ENCODE data around the gene AMIGO3.
"Not testable (repeated sequence)": the region's sequence is repeated elsewhere in the genome, so short reads cannot be mapped to it uniquely, and the experiment has no call there.

The AMIGO3 gene, protein sequence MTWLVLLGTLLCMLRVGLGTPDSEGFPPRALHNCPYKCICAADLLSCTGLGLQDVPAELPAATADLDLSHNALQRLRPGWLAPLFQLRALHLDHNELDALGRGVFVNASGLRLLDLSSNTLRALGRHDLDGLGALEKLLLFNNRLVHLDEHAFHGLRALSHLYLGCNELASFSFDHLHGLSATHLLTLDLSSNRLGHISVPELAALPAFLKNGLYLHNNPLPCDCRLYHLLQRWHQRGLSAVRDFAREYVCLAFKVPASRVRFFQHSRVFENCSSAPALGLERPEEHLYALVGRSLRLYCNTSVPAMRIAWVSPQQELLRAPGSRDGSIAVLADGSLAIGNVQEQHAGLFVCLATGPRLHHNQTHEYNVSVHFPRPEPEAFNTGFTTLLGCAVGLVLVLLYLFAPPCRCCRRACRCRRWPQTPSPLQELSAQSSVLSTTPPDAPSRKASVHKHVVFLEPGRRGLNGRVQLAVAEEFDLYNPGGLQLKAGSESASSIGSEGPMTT

DNA sequence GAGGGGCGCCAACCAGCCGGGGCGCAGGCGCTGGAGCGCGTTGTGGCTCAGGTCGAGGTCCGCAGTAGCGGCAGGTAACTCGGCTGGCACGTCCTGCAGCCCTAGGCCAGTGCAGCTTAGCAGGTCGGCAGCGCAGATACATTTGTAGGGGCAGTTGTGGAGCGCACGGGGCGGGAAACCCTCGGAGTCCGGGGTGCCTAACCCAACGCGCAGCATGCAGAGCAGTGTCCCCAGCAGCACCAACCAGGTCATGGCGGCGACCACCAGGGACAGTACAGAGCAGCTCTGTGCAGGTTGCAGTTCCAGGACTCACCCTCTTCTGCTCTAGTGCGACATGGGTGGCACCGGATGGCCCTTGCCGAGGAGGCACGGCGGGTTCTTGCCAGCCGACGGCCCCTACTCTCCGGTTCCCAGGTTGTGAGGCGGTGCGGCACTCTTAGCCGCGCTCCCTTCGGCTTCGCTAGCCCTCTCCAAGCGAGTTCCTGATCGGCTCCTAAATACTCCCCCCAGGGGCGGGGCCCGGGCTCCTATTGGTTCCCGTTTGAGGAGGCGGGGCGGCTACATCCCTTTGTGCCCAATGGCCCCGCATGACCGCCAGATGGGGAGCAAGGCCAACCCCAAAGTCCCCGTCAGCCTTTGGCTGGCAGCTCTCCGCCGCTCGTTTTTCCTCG lies at the start of gene AMIGO3:
Gene AMIGO3, minus strand, starts transcription at position 471 of the 671 bp plus-strand sequence. Its CDS starts 219 bp downstream, at position 252.
- peak; percentile 84 for DNase-seq

DNA sequence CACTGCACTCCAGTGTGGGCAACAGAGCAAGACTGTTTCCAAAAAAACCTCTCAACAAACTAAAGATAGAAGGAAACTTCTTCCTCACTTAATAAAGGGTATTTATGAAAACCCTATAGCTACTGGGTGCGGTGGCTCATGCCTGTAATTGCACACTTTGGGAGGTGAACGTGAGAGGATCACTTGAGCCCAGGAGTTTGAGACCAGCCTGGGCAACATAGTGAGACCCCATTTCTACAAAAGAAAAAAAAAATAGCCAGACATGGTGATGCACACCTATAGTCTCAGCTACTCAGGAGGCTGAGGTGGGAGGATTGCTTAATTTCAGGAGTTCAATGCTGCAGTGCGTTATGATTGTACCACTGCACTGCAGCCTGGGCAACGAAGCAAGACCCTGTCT lies 44.5 kb upstream of the AMIGO3 start:
- DNase-seq = no peak

DNA sequence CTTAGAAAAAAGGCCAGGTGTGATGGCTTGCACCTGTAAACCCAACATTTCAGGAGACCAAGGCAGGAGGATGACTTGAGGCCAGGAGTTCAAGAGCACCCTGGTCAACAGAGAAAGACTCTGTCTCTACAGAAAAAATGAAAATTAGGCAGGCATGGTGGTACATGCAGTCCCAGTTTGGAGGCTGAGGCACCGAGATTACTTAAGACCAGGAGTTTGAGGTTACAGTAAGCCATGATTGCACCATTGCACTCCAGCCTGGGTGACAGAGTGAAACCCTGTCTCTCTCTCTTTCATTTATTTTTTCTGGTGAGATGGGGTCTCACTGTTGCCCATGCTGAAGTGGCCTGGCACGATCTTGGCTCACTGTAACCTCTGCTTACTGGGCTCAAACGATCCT lies 42.2 kb upstream of the AMIGO3 start:
- DNase-seq = no peak

DNA sequence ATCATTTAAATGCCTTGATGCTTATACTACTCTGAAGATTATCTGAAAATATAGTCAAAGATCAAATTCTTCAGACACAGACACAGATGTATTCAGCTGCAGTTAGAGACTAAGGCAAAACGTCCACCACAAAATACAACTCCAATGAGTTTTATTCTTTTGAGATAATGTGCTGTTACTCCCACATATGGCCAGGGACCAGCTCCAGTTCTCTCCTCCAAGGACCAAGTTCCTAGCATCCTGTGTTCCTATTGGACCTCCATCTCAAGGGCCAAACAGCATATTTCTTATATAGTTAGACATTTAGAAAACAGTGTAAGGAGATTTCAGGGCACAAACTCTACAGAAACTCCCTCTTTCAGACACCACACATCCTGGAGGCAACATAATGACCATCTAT lies 39.7 kb upstream of the AMIGO3 start:
- no peak for DNase-seq

DNA sequence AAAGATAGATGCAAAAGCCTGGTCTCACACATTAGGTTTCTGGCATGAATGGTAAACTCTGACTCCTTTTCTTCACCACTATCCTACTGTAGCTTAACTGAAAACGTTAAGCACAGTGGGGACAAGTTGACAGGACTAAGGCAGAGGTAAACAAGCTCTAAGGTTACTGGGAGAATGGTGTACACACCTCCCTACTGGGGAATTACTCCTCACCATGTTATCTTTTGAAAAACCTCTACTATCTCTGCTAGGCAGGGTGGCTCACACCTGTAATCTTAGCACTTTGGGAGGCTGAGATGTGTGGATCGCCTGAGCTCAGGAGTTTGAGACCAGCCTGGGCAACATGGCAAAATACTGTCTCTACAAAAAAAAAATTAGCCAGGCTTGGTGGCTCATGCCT lies 37.7 kb upstream of the AMIGO3 start:
- DNase-seq = no peak

DNA sequence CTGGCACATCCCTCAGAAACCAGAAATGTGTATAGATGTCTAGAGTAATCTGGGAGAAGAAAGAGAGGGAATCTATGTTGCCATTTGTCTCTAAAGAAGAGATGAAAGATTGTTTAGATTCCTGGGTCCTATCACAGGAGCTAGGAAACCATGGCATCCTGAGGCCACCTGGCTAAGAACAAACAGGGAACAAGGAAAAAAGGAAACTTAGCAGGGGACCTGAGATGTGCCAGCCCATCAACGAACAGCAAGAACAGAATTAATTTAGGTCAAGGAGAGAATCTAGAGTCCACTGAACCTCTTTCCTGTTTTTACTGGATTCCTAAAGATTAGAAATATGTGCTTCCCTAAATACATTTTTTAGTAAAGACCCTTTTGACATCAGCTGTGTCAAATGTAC lies 36.6 kb upstream of the AMIGO3 start:
- no peak for DNase-seq

DNA sequence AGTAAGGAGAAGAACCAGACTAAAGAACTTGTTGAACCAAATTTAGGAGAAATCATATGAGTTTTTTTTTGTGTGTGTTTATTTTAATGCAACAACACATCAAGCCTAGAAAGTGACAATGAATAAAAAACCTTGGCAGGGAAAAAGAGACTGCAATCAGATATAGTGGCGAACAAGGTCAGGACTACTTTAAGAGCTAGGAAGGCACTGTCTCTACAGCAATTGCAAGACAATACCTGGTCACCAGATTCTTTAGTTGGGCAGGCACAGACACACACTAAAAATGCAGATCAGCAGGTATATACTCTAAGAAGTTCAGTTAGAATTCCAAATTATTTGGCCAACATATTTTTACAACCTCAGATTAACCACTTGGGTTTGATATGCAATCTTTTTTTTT lies 35.1 kb upstream of the AMIGO3 start:
- DNase-seq = no peak

DNA sequence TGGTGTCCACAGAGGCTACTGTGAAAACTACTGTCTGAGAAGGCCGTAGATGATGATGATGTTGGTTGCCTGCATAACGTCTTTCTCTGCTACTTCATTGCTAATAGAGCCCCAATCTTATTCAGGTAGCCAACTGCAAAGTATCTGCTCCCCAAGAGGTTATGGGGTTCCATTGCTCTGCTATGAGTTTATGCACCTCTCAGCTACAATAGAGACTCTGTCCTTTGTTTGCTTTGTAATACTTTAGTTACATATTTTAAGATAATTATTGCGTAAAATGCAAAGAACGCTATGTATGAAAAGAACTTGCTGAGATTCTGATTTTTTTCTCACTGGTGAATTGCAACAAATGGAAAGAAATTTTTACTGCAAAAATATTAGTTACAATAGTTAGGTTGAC lies 32.0 kb upstream of the AMIGO3 start:
- DNase-seq = no peak

DNA sequence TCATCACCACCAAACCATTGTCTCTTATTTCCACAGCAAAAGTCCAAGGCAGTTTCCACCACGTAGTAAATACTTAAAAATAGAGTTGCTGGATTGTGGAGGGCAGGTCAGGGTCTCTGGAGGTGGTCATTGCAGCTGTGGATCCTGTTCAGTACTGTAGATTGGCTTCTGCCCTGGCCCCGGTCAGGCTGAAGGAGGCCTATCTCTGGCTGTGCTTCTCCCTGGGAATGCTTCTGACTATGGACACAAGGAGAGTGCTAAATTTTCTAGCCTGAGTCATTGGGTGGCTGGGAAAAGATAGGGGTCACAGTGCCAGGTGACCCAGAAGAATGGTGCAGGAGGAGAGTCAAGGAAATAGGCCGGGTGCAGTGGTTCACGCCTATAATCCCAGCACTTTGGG lies 30.6 kb upstream of the AMIGO3 start:
- DNase-seq = no peak

DNA sequence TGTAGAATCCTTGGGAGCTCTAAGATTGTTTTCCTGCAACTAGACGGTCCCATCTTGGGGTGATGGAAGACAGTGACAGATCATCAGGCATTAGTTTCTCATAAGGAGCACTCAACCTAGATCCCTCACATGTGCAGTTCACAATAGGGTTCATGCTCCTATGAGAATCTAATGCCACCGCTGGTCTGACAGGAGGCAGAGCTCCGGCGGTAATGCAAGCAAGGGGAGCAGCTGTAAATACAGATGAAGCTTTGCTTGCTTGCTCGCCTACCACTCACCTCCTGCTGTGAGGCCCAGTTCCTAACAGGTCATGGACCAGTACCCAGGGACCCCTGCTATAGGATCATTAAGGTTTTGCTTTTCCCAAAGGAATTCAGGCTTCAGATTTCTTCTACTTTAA lies 29.4 kb upstream of the AMIGO3 start:
- not testable (repeated sequence) for DNase-seq

DNA sequence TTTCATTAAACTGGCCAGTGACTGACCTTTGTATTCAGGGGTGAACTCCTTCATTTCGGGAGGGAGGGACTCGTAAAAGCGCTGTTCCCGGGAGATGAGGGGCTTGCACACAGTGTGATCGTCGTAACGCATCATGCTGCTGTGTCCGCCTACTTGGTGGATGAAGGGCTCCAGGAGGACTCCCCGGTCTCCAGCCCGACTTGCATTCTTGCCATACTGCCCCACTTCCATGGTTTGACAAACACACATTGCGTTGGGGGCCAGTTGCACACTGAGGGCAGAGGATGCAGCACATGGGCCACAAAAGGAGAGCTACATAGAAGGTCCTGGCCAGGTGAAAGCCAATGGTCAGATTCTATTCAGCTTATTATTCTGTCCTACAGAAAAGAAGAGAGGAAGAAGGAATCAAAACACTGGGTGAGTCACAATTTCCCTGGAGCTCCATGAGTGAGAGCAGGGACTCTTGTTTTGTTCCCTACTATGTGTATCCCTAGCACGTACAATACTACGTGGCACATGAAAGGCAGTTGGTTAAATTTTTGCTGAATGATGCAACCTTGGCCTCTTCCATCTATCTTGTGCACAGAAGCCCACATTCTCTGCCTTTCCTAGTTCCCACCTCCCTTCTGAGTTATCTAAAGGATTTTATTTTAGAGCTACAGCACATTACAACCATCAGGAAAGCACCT lies 28.5 kb upstream of the AMIGO3 start:
- DNase-seq = no peak

DNA sequence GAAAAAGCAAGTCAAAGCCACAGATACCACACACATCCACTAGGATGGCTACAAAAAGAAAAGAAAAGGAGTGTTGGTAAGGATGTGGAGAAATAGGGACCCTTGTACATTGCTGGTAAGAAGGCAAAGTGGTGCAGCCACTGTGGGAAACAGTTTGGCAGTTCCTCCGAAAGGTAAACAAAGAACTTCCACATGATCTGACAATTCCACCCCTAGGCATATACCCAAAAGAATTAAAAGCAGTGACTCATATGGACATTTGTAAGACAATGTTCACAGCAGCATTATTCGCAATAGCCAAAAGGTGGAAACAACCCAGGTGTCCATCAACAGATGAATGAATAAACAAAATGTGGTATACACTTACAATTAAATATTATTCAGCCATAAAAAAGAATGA lies 26.5 kb upstream of the AMIGO3 start:
- no peak for DNase-seq

DNA sequence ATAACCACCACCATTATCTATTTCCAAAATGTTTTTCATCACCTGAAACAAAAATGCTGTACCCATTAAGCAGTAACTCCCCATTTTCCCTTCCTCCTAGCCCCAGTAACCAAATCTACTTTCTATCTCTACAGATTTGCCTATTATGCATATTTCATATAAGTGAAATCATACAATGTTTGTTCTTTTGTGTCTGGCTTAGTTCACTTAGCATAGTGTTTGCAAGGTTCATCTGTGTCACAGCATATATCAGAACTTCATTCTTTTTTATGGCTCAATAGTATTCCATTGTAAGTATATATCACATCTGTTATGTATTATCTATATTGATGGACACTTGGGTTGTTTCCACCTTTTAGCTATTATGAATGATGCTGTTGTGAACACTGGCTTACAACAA lies 20.9 kb upstream of the AMIGO3 start:
- no peak for DNase-seq

DNA sequence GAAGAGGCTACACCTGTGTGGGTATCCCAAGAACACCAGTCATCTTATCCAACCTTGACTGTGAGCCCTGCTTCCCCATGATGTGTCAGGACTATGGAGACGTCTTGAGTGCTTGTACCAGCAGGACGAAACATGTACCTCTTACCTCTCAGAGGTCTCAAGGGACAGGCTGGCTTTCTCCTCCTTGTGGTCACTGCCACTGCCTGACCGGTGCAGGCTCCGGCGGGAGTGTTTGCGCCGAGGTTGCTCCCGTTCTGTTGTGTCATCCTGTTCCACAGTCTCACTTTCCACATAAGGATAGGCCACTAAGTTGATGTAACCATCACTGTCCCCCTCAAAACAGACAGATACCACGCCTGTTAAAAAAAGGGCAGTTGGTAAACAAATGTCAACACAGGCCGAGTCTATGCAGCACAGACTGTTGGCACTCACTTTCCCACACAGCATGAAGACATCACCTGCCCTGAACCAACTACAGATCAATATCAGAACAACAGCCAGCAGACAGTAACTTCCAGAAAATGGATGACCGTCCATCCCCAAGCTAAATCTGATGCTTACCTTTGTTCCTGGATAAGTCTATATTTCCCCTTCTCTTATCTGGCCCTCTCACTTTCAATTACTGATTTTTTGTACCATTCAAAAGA lies 18.7 kb upstream of the AMIGO3 start:
- DNase-seq = no peak

DNA sequence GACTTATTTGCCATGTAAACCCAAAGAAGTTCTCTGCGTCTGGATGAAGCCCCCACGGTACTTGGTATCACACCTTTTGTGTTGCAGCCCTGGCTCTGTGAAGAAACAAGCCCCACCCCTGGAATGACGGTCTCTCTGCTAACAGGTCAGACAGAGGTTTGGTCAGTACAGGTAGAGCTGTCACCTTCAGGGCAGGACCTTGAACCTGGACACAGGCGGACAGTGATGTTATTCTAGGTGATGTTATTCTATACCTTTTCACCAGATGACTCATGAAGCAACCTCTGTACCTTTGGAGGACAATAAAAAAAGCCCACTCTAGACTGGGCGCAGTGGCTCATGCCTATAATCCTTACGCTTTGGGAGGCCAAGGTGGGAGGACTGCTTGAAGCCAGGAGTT lies 15.3 kb upstream of the AMIGO3 start:
- DNase-seq = no peak

DNA sequence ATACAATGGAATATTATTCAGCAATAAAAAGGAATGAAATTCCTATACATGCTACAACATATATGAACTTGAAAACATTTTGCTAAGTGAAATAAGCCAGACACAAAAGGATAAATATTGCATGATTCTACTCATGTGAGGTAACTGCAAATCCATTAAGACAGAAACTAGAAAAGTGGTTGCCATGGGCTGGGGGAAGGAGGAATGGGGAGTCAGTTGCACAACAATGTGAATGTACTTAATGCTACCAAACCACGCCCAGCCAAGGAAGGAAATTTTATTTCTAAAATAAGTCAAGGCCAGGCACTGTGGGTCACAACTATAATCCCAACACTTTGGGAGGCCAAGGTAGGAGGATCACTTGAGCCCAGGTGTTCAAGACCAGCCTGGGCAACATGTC lies 14.1 kb upstream of the AMIGO3 start:
- no peak for DNase-seq

DNA sequence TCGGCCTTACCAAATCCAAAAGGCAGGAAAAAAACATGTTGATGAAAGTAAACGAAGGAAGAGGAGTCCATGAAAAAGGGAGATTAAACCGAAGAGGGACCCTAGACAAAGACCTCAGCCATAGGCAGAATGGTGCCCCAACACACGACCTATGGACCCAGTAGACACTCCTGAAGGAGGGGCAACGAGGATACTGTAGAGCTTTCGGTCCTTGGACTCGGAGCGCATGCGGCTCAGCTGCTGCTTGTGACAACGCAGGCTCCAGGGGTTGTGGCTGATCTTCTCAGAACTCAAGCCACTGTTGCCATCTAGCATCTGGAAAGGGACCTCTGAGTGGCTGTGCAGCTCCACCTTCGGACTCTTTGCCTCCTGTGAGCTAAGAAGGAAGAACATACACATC lies 13.1 kb upstream of the AMIGO3 start:
- no peak for DNase-seq

DNA sequence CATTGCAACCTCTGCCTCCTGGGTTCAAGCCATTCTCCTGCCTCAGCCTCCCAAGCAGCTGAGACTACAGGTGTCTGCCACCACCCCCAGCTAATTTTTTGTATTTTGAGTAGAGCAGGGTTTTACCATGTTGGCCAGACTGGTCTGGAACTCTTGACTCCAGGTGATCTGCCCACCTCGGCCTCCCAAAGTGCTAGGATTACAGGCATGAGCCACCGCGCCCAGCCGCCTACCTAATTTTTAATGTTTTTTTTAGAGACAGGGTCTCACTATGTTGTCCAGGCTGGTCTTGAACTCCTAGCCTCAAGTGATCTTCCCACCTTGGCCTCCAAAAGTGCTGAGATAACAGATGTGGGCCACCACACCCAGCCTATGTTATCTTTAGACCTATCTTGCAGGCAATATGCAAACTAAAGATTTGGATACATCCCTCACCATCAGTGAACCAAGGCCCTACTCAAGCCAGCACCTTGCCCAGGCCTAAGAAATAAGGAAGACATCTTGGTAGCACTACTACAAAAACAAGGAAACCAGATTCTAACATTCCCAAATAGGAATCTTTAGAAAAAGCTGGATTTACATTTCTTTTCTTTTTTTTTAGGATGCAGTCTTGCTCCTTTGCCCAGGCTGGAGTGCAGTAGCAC lies 10.6 kb upstream of the AMIGO3 start:
- DNase-seq = no peak

DNA sequence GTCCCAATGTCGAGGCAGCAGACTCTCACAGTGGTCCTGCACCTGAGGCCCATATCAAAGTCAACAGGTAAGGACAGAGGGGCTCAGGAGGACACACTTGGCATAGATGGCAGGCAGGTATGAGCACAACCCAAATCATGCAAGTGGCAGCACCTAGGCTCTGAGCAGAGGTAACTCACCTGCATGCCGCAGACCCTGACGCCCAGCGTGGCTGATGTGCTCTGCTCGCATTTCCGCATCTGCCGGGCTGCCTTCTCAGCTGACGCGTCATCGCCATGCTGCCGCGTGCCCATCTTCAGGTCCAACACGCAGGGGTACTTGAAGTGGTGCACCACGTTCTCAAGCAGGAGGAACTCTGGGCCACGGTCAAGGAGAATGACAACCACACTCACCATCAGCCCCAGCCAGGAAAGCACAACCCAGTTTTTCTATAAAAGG lies 8.5 kb upstream of the AMIGO3 start:
- no peak for DNase-seq

DNA sequence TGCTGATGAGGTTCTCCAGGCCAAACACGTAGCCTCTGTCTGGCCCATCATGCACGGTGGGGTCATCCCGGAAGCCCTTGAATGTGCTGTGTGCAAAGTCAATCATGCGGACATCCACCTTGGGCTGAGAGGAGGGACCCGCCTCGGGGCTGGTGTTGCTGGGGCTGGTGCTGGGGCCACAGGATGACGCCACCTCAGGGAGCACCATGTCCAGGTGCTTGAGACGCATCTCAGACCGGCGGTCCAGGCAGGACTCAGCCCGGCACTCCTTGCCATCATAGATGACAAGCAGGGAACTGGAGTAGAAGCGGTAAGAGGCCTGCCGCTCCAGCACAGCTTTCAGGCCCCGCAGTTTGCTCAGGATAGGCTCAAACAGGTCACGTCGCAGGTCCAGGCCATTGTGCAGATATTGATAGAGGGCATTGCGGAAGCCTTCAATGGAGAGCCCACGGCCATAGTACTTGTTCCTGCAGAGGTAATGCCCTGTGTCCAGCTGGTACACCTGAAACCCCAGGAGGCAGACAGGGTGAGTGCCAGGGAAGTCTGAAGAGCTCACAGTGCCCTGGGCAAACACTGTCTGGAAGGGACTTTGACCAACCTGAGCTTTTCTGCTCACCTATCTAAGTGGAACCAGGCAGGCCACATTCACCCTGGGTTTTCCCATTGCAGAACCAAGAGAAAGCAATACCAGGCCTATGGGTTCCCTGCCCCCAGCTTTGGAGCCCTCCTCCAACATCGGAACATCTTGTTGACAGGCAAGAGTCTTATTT lies 7.9 kb upstream of the AMIGO3 start:
- no peak for DNase-seq

DNA sequence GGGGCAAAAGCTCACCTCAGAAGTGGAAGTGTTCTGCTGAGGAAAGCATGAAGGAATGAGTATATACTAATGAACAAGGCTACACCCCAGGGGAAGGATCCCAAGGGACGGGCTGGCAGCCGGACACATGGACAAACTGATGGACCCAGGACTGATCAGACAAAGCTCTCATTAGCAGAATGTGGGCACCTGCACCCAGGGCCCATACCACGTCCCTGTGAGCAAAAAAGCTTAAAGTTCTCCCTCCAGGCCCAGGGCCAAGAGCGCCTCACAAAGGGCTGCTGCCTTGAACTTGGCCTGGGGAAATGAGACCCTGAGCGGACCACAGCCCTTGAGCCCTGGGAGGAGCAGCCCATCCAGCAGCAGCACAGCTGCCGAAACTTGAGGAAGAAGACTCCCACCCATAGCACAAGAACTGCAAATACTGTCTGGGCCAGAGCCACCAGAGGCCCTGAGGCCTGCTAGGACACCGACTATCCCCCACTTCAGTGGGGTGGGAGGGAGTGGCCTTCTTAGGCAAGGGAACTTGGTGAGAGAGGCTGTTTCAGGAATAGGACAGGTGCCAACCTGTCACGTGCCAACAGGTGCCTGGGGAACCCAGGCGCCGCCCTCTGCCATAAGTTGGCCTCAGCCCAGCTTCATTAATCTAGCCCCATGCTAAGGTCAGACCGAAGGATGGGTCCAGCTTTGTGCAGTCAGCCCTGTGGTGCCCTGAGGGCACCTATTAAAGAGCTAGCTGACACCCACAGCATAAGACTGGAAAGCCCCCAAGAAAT lies 6.6 kb upstream of the AMIGO3 start:
- DNase-seq = no peak
